ENCODE measurements around the gene UBASH3B.

GRCh38 chr11:122625976-122626665 lies 29.4 kb upstream of the UBASH3B start:
- no peak for TF ChIP-seq EZH2 (conservative IDR thresholded peaks at IDR 0.05; ENCODE audit: low read depth, low read length)
- no peak for TF ChIP-seq ZNF367 (CRISPR knock-in tag; IDR thresholded peaks at IDR 0.05; ENCODE audit: borderline replicate concordance)
- no peak for TF ChIP-seq ZNF350 (CRISPR knock-in tag; IDR thresholded peaks at IDR 0.05; ENCODE audit: borderline replicate concordance, low read depth)
- no peak for TF ChIP-seq TEAD2 (CRISPR knock-in tag; IDR thresholded peaks at IDR 0.05)
- TF ChIP-seq POLR2G (IDR thresholded peaks at IDR 0.05; ENCODE audit: low read depth, low read length): no peak
- TF ChIP-seq NFKB2 (CRISPR knock-in tag; IDR thresholded peaks at IDR 0.05; ENCODE audit: borderline replicate concordance): no peak
- TF ChIP-seq PHF20 (CRISPR knock-in tag; IDR thresholded peaks at IDR 0.05): no peak
- no peak for TF ChIP-seq ZNF879 (CRISPR knock-in tag; IDR thresholded peaks at IDR 0.05)
- no peak for TF ChIP-seq REST (IDR thresholded peaks at IDR 0.05; ENCODE audit: borderline replicate concordance in 1 of 2, low read depth in 1 of 2, low read length in 2 of 2)
- TF ChIP-seq MXI1 (IDR thresholded peaks at IDR 0.05; ENCODE audit: borderline replicate concordance, low read depth, low read length): no peak
- no peak for TF ChIP-seq ZFP1 (CRISPR knock-in tag; IDR thresholded peaks at IDR 0.05)

All from HepG2 (cell line).